HG03565 (cell line): ENCODE results near the gene LRRFIP2.

ENCODE experiments used
- ATAC-seq: cut with Tn5 transposase; IDR thresholded peaks from one replicate; pipeline ENCODE4 v1.9.1; 2021; ENCODE audit warnings: mild to moderate bottlenecking, moderate library complexity; ENCODE audit not compliant: unreplicated experiment

LRRFIP2 gene

DNA sequence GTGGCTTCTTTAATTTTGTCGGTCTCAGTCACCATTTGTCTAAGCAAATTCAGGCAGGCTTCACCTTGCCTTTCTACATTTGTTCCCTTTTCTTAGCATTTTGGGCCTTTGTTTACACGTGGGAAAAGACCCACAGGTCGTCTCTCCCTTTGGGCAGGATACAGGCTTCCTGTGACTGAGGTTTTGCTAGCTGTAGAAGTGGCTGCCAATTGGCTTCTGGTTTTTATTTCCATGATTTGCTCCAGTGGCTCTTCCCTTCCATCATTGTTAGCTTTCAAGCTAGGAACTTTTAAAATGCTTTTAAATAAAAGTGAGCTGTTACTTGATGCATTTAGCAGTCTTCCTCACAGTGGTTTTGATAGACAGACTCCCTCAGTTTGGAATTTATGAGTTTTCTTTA is 143.8 kb downstream of the LRRFIP2 start:
- ATAC-seq, result no peak

DNA sequence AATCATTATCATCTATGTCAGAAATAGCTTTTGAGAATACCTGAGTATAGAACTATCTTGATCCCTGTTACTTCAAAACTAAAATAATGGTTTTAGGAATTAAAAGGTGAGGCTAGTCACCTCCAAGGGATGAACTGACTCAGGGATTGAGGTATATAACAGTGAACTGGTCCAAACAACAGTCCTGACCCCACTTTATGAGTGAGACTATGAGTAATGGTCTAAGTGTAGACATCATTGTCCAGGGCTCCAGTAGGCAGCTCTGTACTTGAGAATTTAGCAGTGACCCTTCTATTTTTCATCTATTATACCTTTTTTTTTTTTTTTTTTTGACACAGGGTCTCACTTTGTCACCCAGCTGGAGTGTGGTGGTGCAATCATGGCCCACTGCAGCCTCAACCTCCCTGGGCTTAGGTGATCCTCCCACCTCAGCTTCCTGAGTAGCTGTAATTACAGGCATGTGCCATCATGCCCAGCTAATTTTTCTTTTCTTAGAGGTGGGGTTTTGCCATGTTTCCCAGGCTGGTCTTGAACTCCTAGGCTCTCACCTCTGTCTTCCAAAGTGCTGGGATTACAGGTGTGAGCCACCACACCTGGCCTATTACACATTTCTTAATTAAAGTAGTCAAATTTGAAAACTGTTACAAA is 144.7 kb downstream of the LRRFIP2 start:
- ATAC-seq, result no peak

DNA sequence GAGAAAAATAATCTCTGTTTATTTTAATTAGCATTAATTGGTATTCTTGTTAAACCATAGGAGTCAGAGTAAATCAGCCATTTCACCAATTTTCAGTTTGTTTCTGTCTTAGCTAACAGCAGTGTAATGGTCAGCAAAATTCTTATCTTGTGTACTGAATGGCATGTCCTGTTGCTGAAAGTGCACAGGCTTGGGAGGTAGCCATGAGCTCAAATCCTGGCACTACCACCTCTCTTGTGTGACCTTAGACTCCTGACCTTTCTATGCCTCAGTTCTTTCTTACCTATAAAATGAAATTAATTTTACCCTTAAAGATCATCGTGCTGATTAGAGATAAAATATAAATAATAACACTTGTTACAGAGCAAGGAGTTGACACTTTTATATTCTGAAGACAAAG is 145.3 kb downstream of the LRRFIP2 start:
- ATAC-seq, result no peak

DNA sequence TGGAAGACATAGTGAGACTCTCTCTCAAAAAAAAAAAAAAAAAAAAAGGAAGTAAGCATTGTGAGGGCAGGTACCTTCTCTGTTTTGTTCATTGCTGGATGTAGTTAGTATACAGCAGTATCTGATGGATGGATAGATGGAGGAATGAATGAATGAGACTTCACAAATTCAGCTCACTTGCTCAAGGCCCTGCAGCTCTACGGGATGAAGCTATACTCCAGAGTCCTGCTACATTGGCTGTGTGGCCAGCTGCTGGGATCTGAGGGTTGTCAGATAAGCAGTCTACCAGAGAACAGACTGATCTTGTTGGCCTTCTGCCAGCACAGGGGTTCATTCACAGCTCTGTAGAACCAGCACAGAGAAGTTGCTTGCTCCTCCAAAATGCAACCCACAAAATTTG is 146.1 kb downstream of the LRRFIP2 start:
- no peak for ATAC-seq

- ATAC-seq, result no peak
These were observed 147.5 kb downstream of the LRRFIP2 start for GRCh38 chr3:37026851-37027250.

DNA sequence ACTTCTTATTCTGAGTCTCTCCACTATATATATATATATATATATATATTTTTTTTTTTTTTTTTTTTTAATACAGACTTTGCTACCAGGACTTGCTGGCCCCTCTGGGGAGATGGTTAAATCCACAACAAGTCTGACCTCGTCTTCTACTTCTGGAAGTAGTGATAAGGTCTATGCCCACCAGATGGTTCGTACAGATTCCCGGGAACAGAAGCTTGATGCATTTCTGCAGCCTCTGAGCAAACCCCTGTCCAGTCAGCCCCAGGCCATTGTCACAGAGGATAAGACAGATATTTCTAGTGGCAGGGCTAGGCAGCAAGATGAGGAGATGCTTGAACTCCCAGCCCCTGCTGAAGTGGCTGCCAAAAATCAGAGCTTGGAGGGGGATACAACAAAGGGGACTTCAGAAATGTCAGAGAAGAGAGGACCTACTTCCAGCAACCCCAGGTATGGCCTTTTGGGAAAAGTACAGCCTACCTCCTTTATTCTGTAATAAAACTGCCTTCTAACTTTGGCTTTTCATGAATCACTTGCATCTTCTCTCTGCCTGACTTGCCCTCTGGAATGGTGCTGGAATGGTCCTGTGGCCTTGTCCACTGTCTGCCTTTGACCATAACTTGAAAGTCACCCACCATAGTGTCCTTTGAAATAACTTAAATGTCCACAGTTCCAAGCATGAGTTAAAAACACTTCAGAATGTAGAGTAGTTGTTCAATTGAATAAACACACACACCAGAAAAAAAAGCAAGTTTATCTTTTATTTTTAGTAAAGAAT is 148.6 kb downstream of the LRRFIP2 start:
- ATAC-seq, result no peak

GRCh38 chr3:37024820-37025405 is 149.5 kb downstream of the LRRFIP2 start:
- ATAC-seq, result no peak

DNA sequence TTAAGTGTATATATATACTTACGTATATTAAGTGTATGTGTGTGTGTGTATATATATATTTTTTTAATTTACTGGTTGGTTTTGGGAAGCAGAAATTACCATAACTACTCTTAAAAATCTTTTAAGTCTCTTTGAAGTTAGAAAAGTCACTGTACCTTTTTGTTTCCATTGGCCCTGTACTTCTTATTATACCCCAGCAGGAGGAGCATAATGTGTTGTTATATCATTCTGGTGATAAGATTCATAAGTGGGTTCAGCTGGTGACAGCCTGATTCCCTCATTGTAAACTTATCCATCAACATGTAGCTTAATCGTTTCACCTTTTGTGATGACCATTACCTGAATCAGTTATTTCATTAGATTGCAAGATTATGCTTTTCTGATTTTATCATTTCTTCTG is 150.3 kb downstream of the LRRFIP2 start:
- no peak for ATAC-seq

GRCh38 chr3:37017683-37018082 is 156.7 kb downstream of the LRRFIP2 start:
- ATAC-seq, result no peak

DNA sequence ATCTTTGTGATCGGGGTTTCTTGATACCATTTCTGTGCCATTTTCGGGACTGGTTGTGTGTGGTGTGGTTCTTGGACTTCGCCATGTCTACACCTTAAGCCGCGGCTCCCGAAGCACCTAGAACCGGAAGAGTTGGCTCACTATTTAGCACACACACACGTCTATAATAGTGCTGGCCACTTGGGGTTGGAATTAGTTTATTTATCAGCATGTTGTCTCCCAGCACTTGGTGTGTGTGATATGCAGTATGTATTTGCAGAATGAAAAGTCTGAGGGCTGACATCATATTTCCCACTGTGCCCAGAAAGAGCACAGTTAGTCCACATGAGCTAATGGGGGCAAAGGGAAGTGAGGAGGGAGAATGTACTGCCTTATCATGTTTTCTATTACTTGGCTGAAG is 157.5 kb downstream of the LRRFIP2 start:
- ATAC-seq, result no peak

GRCh38 chr3:37015642-37016041 is 158.7 kb downstream of the LRRFIP2 start:
- ATAC-seq, result no peak

- no peak for ATAC-seq
These were observed 159.8 kb downstream of the LRRFIP2 start for GRCh38 chr3:37014620-37015019.
